Activated T-helper 2 cell treated with anti-CD3 and anti-CD28 coated beads, Interferon-gamma antibody, Interleukin-2, Interleukin-4, amounts not matched to agents 10 μg/mL and 5 μg/mL and 100 μg/mL, durations not matched to agents 14 hours and 24 hours and 36 hours (primary cell): ENCODE measurements around the gene UNKL. TPM values are rescaled to one million over a fixed set of nuclear protein-coding genes. Genes with fewer than 3 reads are reported as not detected.
"Not testable (repeated sequence)": the region's sequence is repeated elsewhere in the genome, so short reads cannot be mapped to it uniquely, and the experiment has no call there.

Source experiments
- DNase-seq: peaks from one replicate; pipeline ENCODE4 v3.0.0; 2021; ENCODE audit warnings: low spot score
- H3K27ac Mint-ChIP-seq: one replicate; pipeline ENCODE4 v1.8.0; 2021; ENCODE audit warnings: mixed read lengths
- H3K27me3 Mint-ChIP-seq: one replicate; pipeline ENCODE4 v1.8.0; 2021; ENCODE audit warnings: low read depth, mixed read lengths
- H3K36me3 Mint-ChIP-seq: one replicate; pipeline ENCODE4 v1.8.0; 2021; ENCODE audit warnings: low read depth, mixed read lengths
- H3K4me1 Mint-ChIP-seq: one replicate; pipeline ENCODE4 v1.8.0; 2021; ENCODE audit warnings: low read depth, mixed read lengths
- H3K4me3 Mint-ChIP-seq: one replicate; pipeline ENCODE4 v1.8.0; 2021; ENCODE audit warnings: low read depth, mild to moderate bottlenecking, moderate library complexity, mixed read lengths
- H3K9me3 Mint-ChIP-seq: one replicate; pipeline ENCODE4 v1.8.0; 2021; ENCODE audit warnings: mixed read lengths
- intact Hi-C: fragments of 100-400 bp; cut with micrococcal nuclease; formaldehyde crosslinking; loops from one replicate; pipeline ENCODE4 v1.15.1; 2023
- total RNA-seq: library from RNA; stranded (reverse); gene quantifications from 2 replicates; pipeline ENCODE4 v1.2.3, GENCODE V29; 2022

Gene UNKL
- total RNA-seq, 1 donor from 2014 or later = 44.6 TPM

DNA sequence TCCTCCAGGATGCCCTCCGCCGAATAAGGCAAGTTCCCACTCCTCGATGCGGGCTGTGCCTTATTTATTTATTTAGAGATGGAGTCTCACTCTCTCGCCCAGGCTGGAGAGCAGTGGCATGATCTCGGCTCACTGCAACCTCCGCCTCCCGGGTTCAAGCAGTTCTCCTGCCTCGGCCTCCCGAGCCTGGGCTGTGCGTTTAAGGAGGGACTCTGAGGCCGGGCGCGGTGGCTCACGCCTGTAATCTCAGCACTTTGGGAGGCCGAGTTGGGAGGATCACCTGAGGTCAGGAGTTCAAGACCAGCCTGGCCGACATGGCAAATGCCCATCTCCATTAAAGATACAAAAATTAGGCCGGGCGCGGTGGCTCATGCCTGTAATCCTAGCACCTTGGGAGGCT lies 86.4 kb downstream of the UNKL start:
- H3K4me3 Mint-ChIP-seq, DNase-seq, H3K9me3 Mint-ChIP-seq, intact Hi-C loops, H3K4me1 Mint-ChIP-seq, H3K27ac Mint-ChIP-seq: not testable (repeated sequence)
- Mint-ChIP-seq H3K27me3 (peaks cover 11% of the 10 kb centered on the region), H3K36me3 (peaks cover 14% of the 10 kb centered on the region)

GRCh38 chr16:1327619-1327947 lies 86.9 kb downstream of the UNKL start:
- Mint-ChIP-seq H3K36me3 (peaks cover 15% of the 10 kb centered on the region), H3K27ac (no peak overlapping the region), H3K4me1 (peaks cover 6% of the 10 kb centered on the region), H3K4me3 (no peak overlapping the region), H3K27me3 (peaks cover 8% of the 10 kb centered on the region), H3K9me3 (no peaks in the 10 kb centered on the region)
- intact Hi-C loops = no loop called here
- DNase-seq = no peak

DNA sequence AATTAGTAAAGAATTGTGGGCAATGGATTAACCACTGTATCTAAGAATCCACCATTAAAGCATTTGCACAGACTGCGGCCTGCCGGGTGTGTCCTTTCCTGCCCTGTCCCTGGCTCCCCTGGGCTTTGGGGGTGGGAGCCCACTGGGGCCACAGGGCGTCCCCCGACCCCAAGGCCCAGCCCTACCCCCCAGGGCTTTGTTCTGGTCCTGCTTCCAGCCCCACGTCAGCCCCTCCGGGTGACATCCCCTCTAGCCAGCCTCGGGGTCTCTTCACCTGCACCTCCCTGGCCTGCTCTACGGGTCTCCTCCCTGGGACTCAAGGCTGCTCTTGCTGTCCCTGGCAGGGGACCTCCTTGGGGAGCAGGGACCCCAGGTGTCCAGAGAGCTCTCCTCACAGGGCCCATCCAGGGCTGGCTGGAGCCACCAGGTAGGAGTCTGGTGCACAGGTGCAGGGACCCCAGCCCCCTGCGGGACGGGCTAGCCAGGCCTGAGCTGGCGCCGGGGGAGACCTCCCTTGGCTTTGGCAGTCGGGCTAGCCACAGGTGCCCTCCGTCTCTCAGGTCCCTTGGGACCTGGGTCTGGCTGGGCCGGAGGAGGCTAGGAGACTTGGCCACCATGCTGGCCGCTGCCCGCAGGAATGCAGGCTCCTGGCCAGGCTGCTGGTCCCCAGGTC lies 87.4 kb downstream of the UNKL start:
- intact Hi-C loops = no loop called here
- no peak overlapping the region for H3K4me3 Mint-ChIP-seq
- H3K4me1 Mint-ChIP-seq = peaks cover 6% of the 10 kb centered on the region
- no peak for DNase-seq
- peaks cover 4% of the 10 kb centered on the region for H3K27me3 Mint-ChIP-seq
- no peak overlapping the region for H3K27ac Mint-ChIP-seq
- H3K9me3 Mint-ChIP-seq = no peaks in the 10 kb centered on the region
- peaks cover 18% of the 10 kb centered on the region for H3K36me3 Mint-ChIP-seq

- peaks cover 18% of the 10 kb centered on the region for H3K36me3 Mint-ChIP-seq
- no peaks in the 10 kb centered on the region for H3K27me3 Mint-ChIP-seq
- peaks cover 2% of the 10 kb centered on the region for H3K4me1 Mint-ChIP-seq
- no peaks in the 10 kb centered on the region for H3K9me3 Mint-ChIP-seq
- H3K27ac Mint-ChIP-seq = no peak overlapping the region
- no peak for DNase-seq
- H3K4me3 Mint-ChIP-seq = no peak overlapping the region
- intact Hi-C loops = no loop called here
Measured at GRCh38 chr16:1326391-1326790, 88.1 kb downstream of the UNKL start.

DNA sequence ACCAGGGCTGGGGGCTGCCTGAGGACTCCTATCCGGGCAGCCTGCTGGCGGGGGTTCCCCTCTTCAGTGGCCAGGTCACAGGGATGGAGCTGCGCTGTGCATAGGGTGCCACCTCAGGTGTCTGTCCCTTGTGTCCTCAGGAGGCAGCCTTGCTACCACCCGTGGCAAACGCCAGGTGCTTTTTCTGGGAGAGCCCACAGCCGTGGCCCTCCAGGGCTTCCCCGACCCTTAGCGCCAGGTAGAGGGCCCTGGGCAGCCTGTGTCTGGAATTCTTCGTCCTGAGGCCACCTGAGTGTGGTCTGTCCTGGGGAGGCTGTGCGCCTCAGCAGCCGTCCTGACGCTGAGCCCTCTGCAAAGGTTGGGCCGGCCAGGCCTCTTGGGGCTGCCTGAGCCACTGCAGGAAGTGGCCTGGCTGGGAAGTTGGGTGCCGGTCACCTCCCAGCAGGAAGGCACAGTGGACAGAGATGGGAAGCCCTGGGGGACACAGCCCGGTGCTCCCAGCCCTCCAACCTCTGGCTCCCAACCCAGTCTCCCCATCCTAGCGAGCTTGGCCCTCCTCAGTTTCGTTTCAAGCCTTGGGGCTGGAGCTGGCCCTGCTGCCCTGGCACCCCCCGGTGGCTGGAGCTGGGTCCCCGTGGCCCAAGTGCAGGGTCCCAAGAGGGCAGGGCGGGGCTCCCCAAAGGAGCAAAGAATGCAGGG lies 88.7 kb downstream of the UNKL start:
- no peaks in the 10 kb centered on the region for H3K4me1 Mint-ChIP-seq
- H3K9me3 Mint-ChIP-seq = no peaks in the 10 kb centered on the region
- no peak overlapping the region for H3K4me3 Mint-ChIP-seq
- no peak for DNase-seq
- no peak overlapping the region for H3K27ac Mint-ChIP-seq
- intact Hi-C loops = no loop called here
- peaks cover 22% of the 10 kb centered on the region for H3K36me3 Mint-ChIP-seq
- H3K27me3 Mint-ChIP-seq = no peaks in the 10 kb centered on the region

- Mint-ChIP-seq H3K27ac (no peak overlapping the region), H3K9me3 (no peaks in the 10 kb centered on the region), H3K4me3 (no peak overlapping the region), H3K4me1 (no peaks in the 10 kb centered on the region), H3K27me3 (no peaks in the 10 kb centered on the region), H3K36me3 (peaks cover 26% of the 10 kb centered on the region)
- intact Hi-C loops = no loop called here
- DNase-seq = no peak
Measured at GRCh38 chr16:1325261-1325660, 89.2 kb downstream of the UNKL start.

GRCh38 chr16:1324286-1324826 lies 90.1 kb downstream of the UNKL start:
- no peaks in the 10 kb centered on the region for H3K27me3 Mint-ChIP-seq
- no peak overlapping the region for H3K4me3 Mint-ChIP-seq
- no peak overlapping the region for H3K27ac Mint-ChIP-seq
- H3K36me3 Mint-ChIP-seq = peaks cover 35% of the 10 kb centered on the region
- DNase-seq = no peak
- H3K9me3 Mint-ChIP-seq = no peaks in the 10 kb centered on the region
- intact Hi-C loops = no loop called here
- no peaks in the 10 kb centered on the region for H3K4me1 Mint-ChIP-seq

DNA sequence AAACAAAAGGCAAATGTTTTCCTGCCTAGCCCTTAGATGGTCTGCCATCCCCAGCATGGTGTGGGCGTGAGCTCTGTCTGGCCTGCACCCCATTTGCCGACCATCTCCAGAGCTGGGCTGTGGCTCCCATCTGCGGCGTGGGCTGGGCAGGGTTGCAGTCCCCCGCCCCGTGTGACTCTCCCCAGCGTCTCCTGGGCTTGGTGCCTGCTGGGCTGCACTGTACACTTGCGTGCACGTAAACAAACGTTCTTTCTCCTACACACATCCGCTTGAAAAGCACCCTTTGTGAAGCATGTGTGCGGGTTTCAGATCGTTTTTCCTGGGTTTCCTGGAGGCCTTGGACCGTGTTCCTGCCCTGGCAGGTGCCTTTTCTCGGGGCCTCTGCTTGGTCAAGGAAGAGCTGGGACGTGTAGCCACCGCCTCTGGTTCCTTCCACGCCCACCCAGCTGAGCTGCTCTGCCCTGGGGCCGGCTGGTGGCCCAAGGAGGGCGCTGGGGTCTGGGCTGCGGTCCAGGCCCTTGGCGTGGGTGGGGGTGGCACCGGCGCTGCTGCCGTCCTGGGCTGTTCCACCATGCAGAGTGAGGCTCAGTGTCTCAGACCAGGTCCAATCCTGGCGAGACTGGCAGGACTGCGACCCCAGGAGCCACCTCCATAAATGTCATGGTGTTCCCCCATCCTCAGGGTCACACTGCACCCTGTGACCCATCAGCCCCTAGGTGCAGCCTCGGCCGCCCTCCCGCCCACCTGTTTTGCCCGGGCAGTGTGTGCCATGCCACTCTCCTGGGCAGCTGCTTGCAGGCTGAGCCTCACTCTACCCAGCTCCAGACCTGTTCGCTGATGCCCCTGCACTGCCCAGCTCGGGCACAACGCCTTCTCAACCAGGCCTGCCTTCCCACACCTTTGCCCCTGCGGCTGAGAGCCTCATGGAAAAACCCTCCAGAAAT lies 90.9 kb downstream of the UNKL start:
- Mint-ChIP-seq H3K4me1 (no peaks in the 10 kb centered on the region), H3K9me3 (no peaks in the 10 kb centered on the region), H3K27ac (no peak overlapping the region), H3K27me3 (no peaks in the 10 kb centered on the region), H3K36me3 (peaks cover 41% of the 10 kb centered on the region), H3K4me3 (no peak overlapping the region)
- no peak for DNase-seq
- intact Hi-C loops = no loop called here

GRCh38 chr16:1322407-1322806 lies 92.1 kb downstream of the UNKL start:
- H3K9me3 Mint-ChIP-seq = no peaks in the 10 kb centered on the region
- no peak overlapping the region for H3K27ac Mint-ChIP-seq
- intact Hi-C loops = no loop called here
- no peaks in the 10 kb centered on the region for H3K4me1 Mint-ChIP-seq
- H3K27me3 Mint-ChIP-seq = no peaks in the 10 kb centered on the region
- H3K4me3 Mint-ChIP-seq = no peak overlapping the region
- peaks cover 53% of the 10 kb centered on the region for H3K36me3 Mint-ChIP-seq
- DNase-seq = no peak

DNA sequence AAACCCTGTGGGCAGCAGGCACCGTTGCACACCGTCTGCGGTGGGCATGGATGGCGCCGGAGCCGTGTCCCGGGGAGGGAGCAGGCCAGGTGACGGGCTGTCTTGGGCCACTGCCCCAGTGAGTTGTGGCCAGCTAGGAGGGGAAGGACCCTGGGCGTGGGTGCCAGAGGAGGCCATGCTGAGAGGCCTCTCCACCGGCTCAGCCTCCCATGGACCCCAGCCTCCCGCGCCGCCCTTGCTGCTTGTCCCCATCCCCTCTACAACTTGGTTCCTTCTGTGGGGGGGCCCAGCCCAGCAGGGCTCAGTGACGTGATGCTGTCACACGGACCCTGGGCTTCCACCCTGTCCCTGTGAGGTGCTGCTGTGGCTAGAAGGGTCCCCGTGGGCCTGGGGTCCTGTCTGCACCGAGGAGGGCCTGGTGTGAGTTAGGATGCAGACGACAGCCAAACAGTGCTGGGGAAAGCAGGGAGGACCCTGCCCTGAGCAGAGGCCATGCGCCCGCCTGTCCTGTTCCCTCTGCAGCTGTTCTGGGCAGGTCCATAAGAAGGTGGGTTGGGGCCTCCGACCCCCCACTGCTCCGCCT lies 93.8 kb downstream of the UNKL start:
- peaks cover 66% of the 10 kb centered on the region for H3K36me3 Mint-ChIP-seq
- no peak for DNase-seq
- H3K4me1 Mint-ChIP-seq = no peaks in the 10 kb centered on the region
- no peaks in the 10 kb centered on the region for H3K27me3 Mint-ChIP-seq
- H3K4me3 Mint-ChIP-seq = no peak overlapping the region
- no peak overlapping the region for H3K27ac Mint-ChIP-seq
- intact Hi-C loops = no loop called here
- no peaks in the 10 kb centered on the region for H3K9me3 Mint-ChIP-seq

DNA sequence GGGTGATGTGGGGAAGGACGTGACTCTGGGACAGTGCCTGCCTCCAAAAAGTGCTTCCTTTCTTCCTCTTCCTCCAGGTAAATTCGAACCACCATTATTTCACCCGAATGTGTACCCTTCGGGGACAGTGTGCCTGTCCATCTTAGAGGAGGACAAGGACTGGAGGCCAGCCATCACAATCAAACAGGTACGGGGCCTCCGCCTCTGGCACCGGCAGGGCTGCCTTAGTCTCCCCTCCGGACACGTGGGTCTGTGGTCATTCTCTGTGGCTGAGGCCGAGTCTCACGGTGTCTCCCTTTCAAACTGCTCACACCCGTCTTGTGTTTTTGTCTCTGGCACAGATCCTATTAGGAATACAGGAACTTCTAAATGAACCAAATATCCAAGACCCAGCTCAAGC lies 94.4 kb downstream of the UNKL start:
- Mint-ChIP-seq H3K9me3 (no peaks in the 10 kb centered on the region), H3K36me3 (peaks cover 69% of the 10 kb centered on the region), H3K4me3 (no peak overlapping the region), H3K4me1 (no peaks in the 10 kb centered on the region), H3K27ac (no peak overlapping the region), H3K27me3 (no peaks in the 10 kb centered on the region)
- DNase-seq = no peak
- intact Hi-C loops = no loop called here

- DNase-seq = no peak
- no peaks in the 10 kb centered on the region for H3K9me3 Mint-ChIP-seq
- no peak overlapping the region for H3K4me3 Mint-ChIP-seq
- no peaks in the 10 kb centered on the region for H3K4me1 Mint-ChIP-seq
- no peaks in the 10 kb centered on the region for H3K27me3 Mint-ChIP-seq
- H3K36me3 Mint-ChIP-seq = peaks cover 74% of the 10 kb centered on the region
- no peak overlapping the region for H3K27ac Mint-ChIP-seq
- intact Hi-C loops = no loop called here
Measured at GRCh38 chr16:1319041-1319440, 95.5 kb downstream of the UNKL start.
